ENCODE results near the gene TNFRSF11A. TPM values are rescaled to one million over a fixed set of nuclear protein-coding genes. Genes with fewer than 3 reads are reported as not detected.

The TNFRSF11A gene
- total RNA-seq, 1 experiment from 2014 or later = 3.2 TPM

DNA sequence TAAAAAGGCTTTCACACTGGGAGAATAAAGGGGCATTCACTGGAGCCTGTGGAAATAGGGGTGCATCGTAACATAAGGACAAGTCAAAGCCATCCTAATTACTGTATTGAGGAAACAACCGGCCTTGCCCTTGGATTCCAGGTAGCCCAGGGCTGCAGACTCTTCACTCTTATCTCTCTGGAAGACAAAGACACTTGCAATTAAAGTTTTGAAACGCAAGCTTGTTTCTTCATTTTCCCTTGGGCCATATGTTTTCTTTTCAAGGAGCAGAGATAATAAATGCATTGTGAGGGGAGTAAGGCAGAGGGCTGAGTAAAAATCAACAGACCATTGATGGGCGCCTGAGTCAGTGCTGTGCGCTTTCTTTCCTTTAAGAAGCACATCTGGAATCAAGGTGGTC, 11.5 kb downstream of the TNFRSF11A start:
- no peak overlapping the region for H3K9ac ChIP-seq (ENCODE audit: low read length)
- TF ChIP-seq EZH2 (IDR thresholded peaks at IDR 0.05) = no peak
- TF ChIP-seq POLR2A (IDR thresholded peaks at IDR 0.05; ENCODE audit: borderline replicate concordance, extremely low read depth, insufficient read depth, insufficient read length) = no peak
- no peak for TF ChIP-seq ATF3 (IDR thresholded peaks at IDR 0.05)
- no peak for TF ChIP-seq POLR2AphosphoS5 (IDR thresholded peaks at IDR 0.05; ENCODE audit: low read depth, low read length)
- TF ChIP-seq, protein P1, sequence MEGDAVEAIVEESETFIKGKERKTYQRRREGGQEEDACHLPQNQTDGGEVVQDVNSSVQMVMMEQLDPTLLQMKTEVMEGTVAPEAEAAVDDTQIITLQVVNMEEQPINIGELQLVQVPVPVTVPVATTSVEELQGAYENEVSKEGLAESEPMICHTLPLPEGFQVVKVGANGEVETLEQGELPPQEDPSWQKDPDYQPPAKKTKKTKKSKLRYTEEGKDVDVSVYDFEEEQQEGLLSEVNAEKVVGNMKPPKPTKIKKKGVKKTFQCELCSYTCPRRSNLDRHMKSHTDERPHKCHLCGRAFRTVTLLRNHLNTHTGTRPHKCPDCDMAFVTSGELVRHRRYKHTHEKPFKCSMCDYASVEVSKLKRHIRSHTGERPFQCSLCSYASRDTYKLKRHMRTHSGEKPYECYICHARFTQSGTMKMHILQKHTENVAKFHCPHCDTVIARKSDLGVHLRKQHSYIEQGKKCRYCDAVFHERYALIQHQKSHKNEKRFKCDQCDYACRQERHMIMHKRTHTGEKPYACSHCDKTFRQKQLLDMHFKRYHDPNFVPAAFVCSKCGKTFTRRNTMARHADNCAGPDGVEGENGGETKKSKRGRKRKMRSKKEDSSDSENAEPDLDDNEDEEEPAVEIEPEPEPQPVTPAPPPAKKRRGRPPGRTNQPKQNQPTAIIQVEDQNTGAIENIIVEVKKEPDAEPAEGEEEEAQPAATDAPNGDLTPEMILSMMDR (IDR thresholded peaks at IDR 0.05 in 2 of 3, conservative IDR thresholded peaks at IDR 0.05 in 1 of 3; ENCODE audit: borderline replicate concordance in 1 of 3, insufficient read depth in 1 of 3, low read depth in 2 of 3, low read length in 2 of 3) = no peak
- TF ChIP-seq, protein P2, sequence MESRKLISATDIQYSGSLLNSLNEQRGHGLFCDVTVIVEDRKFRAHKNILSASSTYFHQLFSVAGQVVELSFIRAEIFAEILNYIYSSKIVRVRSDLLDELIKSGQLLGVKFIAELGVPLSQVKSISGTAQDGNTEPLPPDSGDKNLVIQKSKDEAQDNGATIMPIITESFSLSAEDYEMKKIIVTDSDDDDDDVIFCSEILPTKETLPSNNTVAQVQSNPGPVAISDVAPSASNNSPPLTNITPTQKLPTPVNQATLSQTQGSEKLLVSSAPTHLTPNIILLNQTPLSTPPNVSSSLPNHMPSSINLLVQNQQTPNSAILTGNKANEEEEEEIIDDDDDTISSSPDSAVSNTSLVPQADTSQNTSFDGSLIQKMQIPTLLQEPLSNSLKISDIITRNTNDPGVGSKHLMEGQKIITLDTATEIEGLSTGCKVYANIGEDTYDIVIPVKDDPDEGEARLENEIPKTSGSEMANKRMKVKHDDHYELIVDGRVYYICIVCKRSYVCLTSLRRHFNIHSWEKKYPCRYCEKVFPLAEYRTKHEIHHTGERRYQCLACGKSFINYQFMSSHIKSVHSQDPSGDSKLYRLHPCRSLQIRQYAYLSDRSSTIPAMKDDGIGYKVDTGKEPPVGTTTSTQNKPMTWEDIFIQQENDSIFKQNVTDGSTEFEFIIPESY (IDR thresholded peaks at IDR 0.05; ENCODE audit: extremely low read depth, insufficient replicate concordance, low read length) = no peak
- no peak for TF ChIP-seq SP1 (IDR thresholded peaks at IDR 0.05; ENCODE audit: low read depth)
- no peak for TF ChIP-seq FOSL1 (IDR thresholded peaks at IDR 0.05; ENCODE audit: low read depth)
- no peak for TF ChIP-seq CBX3 (IDR thresholded peaks at IDR 0.05; ENCODE audit: low read depth)
- no peak for TF ChIP-seq YY1 (IDR thresholded peaks at IDR 0.05; ENCODE audit: extremely low read depth, insufficient replicate concordance, low read depth, low read length)
- TF ChIP-seq EGR1 (IDR thresholded peaks at IDR 0.05; ENCODE audit: low read depth) = no peak
- no peak for TF ChIP-seq MAX (IDR thresholded peaks at IDR 0.05)
- no peak for TF ChIP-seq SRF (IDR thresholded peaks at IDR 0.05; ENCODE audit: low read depth)
- TF ChIP-seq CEBPB (IDR thresholded peaks at IDR 0.05; ENCODE audit: low read depth) = no peak
- TF ChIP-seq ZNF274 (IDR thresholded peaks at IDR 0.05; ENCODE audit: low read depth, low read length) = no peak
- no peak for TF ChIP-seq ELF1 (IDR thresholded peaks at IDR 0.05; ENCODE audit: borderline replicate concordance, low read depth)
- RAD21 ChIA-PET (ENCODE audit: low non-redundant PET in 1 of 2, low total read pairs in 2 of 2, uncharacterized antibody in 2 of 2, unreplicated experiment in 2 of 2) = no interaction called here
- no peaks in the 10 kb centered on the region for H3K36me3 ChIP-seq (ENCODE audit: control insufficient read depth in 1 of 2, insufficient read depth in 2 of 2, low read length in 2 of 2)
- no peak overlapping the region for H2AFZ ChIP-seq (ENCODE audit: low read depth, low read length, poor library complexity, severe bottlenecking)
- H3K4me1 ChIP-seq (ENCODE audit: control insufficient read depth in 1 of 2, insufficient read depth in 2 of 2, low read length in 2 of 2) = peaks cover 9 to 15% of the 10 kb centered on the region in 2 experiments
- H3K4me2 ChIP-seq (ENCODE audit: low read length) = no peak overlapping the region
- H3K9me2 ChIP-seq (ENCODE audit: insufficient read depth) = no peaks in the 10 kb centered on the region
- no peak for ATAC-seq
- H3K4me3 ChIP-seq (replicated peaks in 1 of 2; ENCODE audit: low read depth in 1 of 2, low read length in 2 of 2) = no peak overlapping the region
- H3K79me2 ChIP-seq (ENCODE audit: insufficient read depth, low read length) = no peaks in the 10 kb centered on the region
- H3K27ac ChIP-seq (ENCODE audit: low read depth, low read length) = no peak overlapping the region
- CTCF ChIA-PET = no interaction called here
- intact Hi-C loops (cut with micrococcal nuclease) = no loop called here
- no peaks in the 10 kb centered on the region for H3K9me3 ChIP-seq (ENCODE audit: control insufficient read depth in 1 of 2, insufficient read depth in 1 of 2, low read depth in 1 of 2, low read length in 2 of 2)
- no peak for DNase-seq (ENCODE audit: low read depth, low spot score)
- POLR2A ChIA-PET = no interaction called here
- no peaks in the 10 kb centered on the region for H3K27me3 ChIP-seq (ENCODE audit: insufficient read depth, low read length)
- no TSS peak for BruUV-seq (replicated peaks)
- no peaks in the 10 kb centered on the region for H4K20me1 ChIP-seq (ENCODE audit: insufficient read depth)

All from HCT116 (cell line).